Measurements from ENCODE around the gene CENPW.

Gene CENPW

DNA sequence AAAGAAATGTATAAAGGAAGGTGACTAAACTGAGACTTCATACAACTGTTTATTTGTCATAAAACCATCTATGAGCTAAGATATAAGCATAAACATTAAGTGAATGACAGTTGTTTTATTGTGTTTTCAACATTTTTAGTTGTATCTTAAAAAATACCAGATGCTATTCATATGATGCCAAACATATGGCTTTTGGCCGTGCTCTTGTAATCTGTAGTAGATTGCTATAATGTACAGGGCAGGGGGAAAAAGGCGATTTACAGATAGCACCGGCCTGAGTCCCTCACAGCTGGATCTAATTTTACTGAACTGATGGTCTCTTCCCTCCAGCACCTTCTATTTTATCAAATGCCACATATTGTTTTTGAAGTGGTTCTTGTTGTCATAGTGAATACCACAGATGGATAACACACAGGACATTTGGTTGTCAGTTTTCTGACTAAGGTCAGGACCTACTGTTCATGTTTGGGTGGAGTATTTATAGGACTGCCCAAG is 48.2 kb downstream of the CENPW start:
- Histone ChIP-seq H3K9ac (ENCODE audit: low read depth in 1 of 2, low read length in 2 of 2) (no peak overlapping the region), H3K36me3 (ENCODE audit: control insufficient read depth in 2 of 2, insufficient read depth in 2 of 2, low read length in 2 of 2) (no peaks in the 10 kb centered on the region), H3K4me3 (ENCODE audit: low read length in 2 of 2) (no peak overlapping the region), H3K27me3 (ENCODE audit: control insufficient read depth in 2 of 2, insufficient read depth in 2 of 2, low read length in 2 of 2) (no peaks in the 10 kb centered on the region), H3K9me3 (ENCODE audit: control insufficient read depth in 2 of 2, low read length in 2 of 2) (peaks cover 0 to 3% of the 10 kb centered on the region in 2 donors), H3K4me1 (ENCODE audit: control insufficient read depth in 2 of 2, insufficient read depth in 2 of 2, low read length in 2 of 2) (no peaks in the 10 kb centered on the region), H3K27ac (ENCODE audit: low read depth in 2 of 2, low read length in 2 of 2) (no peak overlapping the region)

DNA sequence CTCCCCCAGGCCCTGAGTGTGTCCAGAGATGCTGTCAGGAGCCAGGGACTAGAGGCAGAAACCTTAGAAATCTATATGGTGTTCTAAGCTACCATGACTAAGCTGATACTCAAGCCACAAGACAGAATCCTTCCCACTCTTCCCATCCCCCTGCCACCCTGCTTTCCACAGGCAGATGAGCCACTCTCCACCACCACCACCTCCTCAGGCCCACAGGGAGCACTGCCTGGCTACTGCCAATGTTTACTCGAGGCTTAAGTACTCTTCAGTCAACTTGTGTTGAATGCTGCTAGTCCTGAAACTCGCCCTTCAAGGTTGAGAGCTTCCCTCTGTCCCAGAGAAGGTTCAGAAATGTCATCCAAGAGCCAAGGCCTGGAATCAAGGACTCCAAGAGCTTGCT is 56.2 kb downstream of the CENPW start:
- Histone ChIP-seq H3K4me1 (ENCODE audit: control insufficient read depth in 2 of 2, insufficient read depth in 2 of 2, low read length in 2 of 2) (no peaks in the 10 kb centered on the region), H3K27ac (ENCODE audit: low read depth in 2 of 2, low read length in 2 of 2) (no peak overlapping the region), H3K27me3 (ENCODE audit: control insufficient read depth in 2 of 2, insufficient read depth in 2 of 2, low read length in 2 of 2) (no peaks in the 10 kb centered on the region), H3K9me3 (ENCODE audit: control insufficient read depth in 2 of 2, low read length in 2 of 2) (no peaks in the 10 kb centered on the region), H3K4me3 (ENCODE audit: low read length in 2 of 2) (no peak overlapping the region), H3K36me3 (ENCODE audit: control insufficient read depth in 2 of 2, insufficient read depth in 2 of 2, low read length in 2 of 2) (no peaks in the 10 kb centered on the region), H3K9ac (ENCODE audit: low read depth in 1 of 2, low read length in 2 of 2) (no peak overlapping the region)

Data from mucosa of rectum (tissue), 2 donors.